ENCODE data around the gene SLC38A7.
A peak's percentile ranks its signal among the peaks of the same experiment; 100 is the strongest.

The SLC38A7 gene

GRCh38 chr16:58629733-58630640 lies 54.6 kb downstream of the SLC38A7 start, which contains the start of gene CNOT1:
TSS of gene CNOT1 (minus strand) at chr16:58629826. CDS start at chr16:58599337, 30,489 bp downstream.
- Mint-ChIP-seq H3K4me1 (peaks cover 41% of the 10 kb centered on the region), H3K27me3 (no peaks in the 10 kb centered on the region), H3K9me3 (no peaks in the 10 kb centered on the region), H3K4me3 (peak within 1 kb of the TSS; percentile 93 to 100), H3K27ac (peak within 1 kb of the TSS; percentile 100)
- DNase-seq (peak; percentile 98 to 99), ATAC-seq (peak; percentile 92)

GRCh38 chr16:58628845-58629732 lies 55.5 kb downstream of the SLC38A7 start:
- Mint-ChIP-seq H3K27me3 (no peaks in the 10 kb centered on the region), H3K4me3 (peak overlapping the region; percentile 93 to 100), H3K4me1 (peaks cover 50% of the 10 kb centered on the region), H3K9me3 (no peaks in the 10 kb centered on the region), H3K27ac (peak overlapping the region; percentile 100)
- ATAC-seq, result peak; percentile 0
- DNase-seq, result peak; percentile 46 to 56

- peaks cover 50% of the 10 kb centered on the region for H3K4me1 Mint-ChIP-seq
- no peak for ATAC-seq
Measured at GRCh38 chr16:58624209-58624608, 60.4 kb downstream of the SLC38A7 start.

GRCh38 chr16:58620396-58620795 lies 64.2 kb downstream of the SLC38A7 start:
- ATAC-seq (no peak), DNase-seq (no peak)
- Mint-ChIP-seq H3K27ac (no peak overlapping the region), H3K4me3 (no peak overlapping the region), H3K27me3 (no peaks in the 10 kb centered on the region), H3K9me3 (no peaks in the 10 kb centered on the region), H3K4me1 (peaks cover 39% of the 10 kb centered on the region)

More at GRCh38 chr16:58624209-58624608, 60.4 kb downstream of the SLC38A7 start:
- Mint-ChIP-seq H3K9me3 (no peaks in the 10 kb centered on the region), H3K27me3 (no peaks in the 10 kb centered on the region), H3K4me3 (no peak overlapping the region), H3K27ac (peak overlapping the region in 1 of 2 donors; percentile 82)
- no peak for DNase-seq

GRCh38 chr16:58615280-58615679 lies 69.3 kb downstream of the SLC38A7 start:
- H3K4me1 Mint-ChIP-seq, result peaks cover 33% of the 10 kb centered on the region

More at GRCh38 chr16:58615280-58615679, 69.3 kb downstream of the SLC38A7 start:
- Mint-ChIP-seq H3K27me3 (no peaks in the 10 kb centered on the region), H3K9me3 (no peaks in the 10 kb centered on the region), H3K4me3 (peak overlapping the region in 1 of 2 donors; percentile 15), H3K27ac (peak overlapping the region in 1 of 2 donors; percentile 26)
- ATAC-seq (peak; percentile 70), DNase-seq (no peak)
